SK-N-SH treated with all-trans-retinoic acid at 6 μM for 48 hours (cell line): ENCODE results near the gene DEDD2.

Experiments
- ATAC-seq: fragments of 200-7000 bp; cut with Tn5 transposase; 3 replicates; pipeline ENCODE4 v1.9.1; 2020; ENCODE audit warnings: mild to moderate bottlenecking, moderate library complexity
- ARNTL ChIP-seq: fragments of 450-650 bp; formaldehyde crosslinking; IDR thresholded peaks from 2 replicates; pipeline ENCODE4 v1.5.0; 2020; ENCODE audit warnings: low read depth, mild to moderate bottlenecking, moderate library complexity, borderline replicate concordance
- BACH2 ChIP-seq: fragments of 250-450 bp; sonication (Bioruptor Pico); IDR thresholded peaks from 2 replicates; pipeline ENCODE4 v1.9.0; 2021; ENCODE audit warnings: mild to moderate bottlenecking, borderline replicate concordance
- CSDC2 ChIP-seq: fragments of 250-450 bp; sonication (Bioruptor Pico); IDR thresholded peaks from 2 replicates; pipeline ENCODE4 v1.5.0; 2020; ENCODE audit warnings: mild to moderate bottlenecking, moderate library complexity
- ESRRG ChIP-seq: fragments of 250-450 bp; sonication (Bioruptor Pico); IDR thresholded peaks from 2 replicates; pipeline ENCODE4 v1.6.1; 2021; ENCODE audit warnings: mild to moderate bottlenecking
- ISL1 ChIP-seq: fragments of 250-450 bp; sonication (Bioruptor Pico); IDR thresholded peaks from 2 replicates; pipeline ENCODE4 v2.1.2; 2022; ENCODE audit warnings: mild to moderate bottlenecking, moderate library complexity
- OSR1 ChIP-seq: fragments of 250-450 bp; sonication (Bioruptor Pico); IDR thresholded peaks from 2 replicates; pipeline ENCODE4 v1.8.0; 2022; ENCODE audit warnings: moderate library complexity, mild to moderate bottlenecking, inconsistent platforms
- PPARA ChIP-seq: fragments of 250-450 bp; sonication (Bioruptor Pico); IDR thresholded peaks from 2 replicates; pipeline ENCODE4 v1.5.0; 2020; ENCODE audit warnings: mild to moderate bottlenecking, borderline replicate concordance
- RARB ChIP-seq: fragments of 250-450 bp; sonication (Bioruptor Pico); IDR thresholded peaks from 2 replicates; pipeline ENCODE4 v1.8.0; 2021; ENCODE audit warnings: mild to moderate bottlenecking, moderate library complexity
- SNAI2 ChIP-seq: fragments of 250-450 bp; sonication (Bioruptor Pico); IDR thresholded peaks from 2 replicates; pipeline ENCODE4 v1.5.0; 2020; ENCODE audit warnings: mild to moderate bottlenecking, moderate library complexity
- TCF4 ChIP-seq: fragments of 250-450 bp; sonication (Bioruptor Pico); IDR thresholded peaks from 2 replicates; pipeline ENCODE4 v1.8.0; 2021; ENCODE audit warnings: mild to moderate bottlenecking, moderate library complexity, borderline replicate concordance
- TOX ChIP-seq: fragments of 250-450 bp; sonication (Bioruptor Pico); IDR thresholded peaks from 2 replicates; pipeline ENCODE4 v1.8.0; 2021; ENCODE audit warnings: mild to moderate bottlenecking, moderate library complexity, borderline replicate concordance
- ZC3H10 ChIP-seq: fragments of 250-450 bp; sonication (Bioruptor Pico); IDR thresholded peaks from 2 replicates; pipeline ENCODE4 v1.5.1; 2021; ENCODE audit warnings: mild to moderate bottlenecking, moderate library complexity
- ZFP3 ChIP-seq: fragments of 250-450 bp; sonication (Bioruptor Pico); IDR thresholded peaks from 2 replicates; pipeline ENCODE4 v1.5.0; 2020; ENCODE audit warnings: mild to moderate bottlenecking, moderate library complexity
- ZNF565 ChIP-seq: fragments of 450-650 bp; formaldehyde crosslinking; conservative IDR thresholded peaks from 2 replicates; pipeline ENCODE4 v1.5.0; 2020; ENCODE audit warnings: low read depth, mild to moderate bottlenecking, moderate library complexity
- ZNF70 ChIP-seq: fragments of 450-650 bp; formaldehyde crosslinking; IDR thresholded peaks from 2 replicates; pipeline ENCODE4 v1.5.0; 2020; ENCODE audit warnings: mild to moderate bottlenecking, moderate library complexity
- ZNF8 ChIP-seq: fragments of 450-650 bp; formaldehyde crosslinking; IDR thresholded peaks from 2 replicates; pipeline ENCODE4 v1.5.0; 2020; ENCODE audit warnings: mild to moderate bottlenecking, moderate library complexity
- TF ChIP-seq, protein P1 (sequence below): fragments of 250-450 bp; sonication (Bioruptor Pico); IDR thresholded peaks from 2 replicates; pipeline ENCODE4 v1.8.0; 2020; ENCODE audit warnings: mild to moderate bottlenecking, moderate library complexity, borderline replicate concordance
- TF ChIP-seq, protein P2 (sequence below): fragments of 250-450 bp; sonication (Bioruptor Pico); IDR thresholded peaks from 2 replicates; pipeline ENCODE4 v1.5.1; 2020; ENCODE audit warnings: low read depth, mild to moderate bottlenecking, moderate library complexity
- TF ChIP-seq, protein P3 (sequence below): fragments of 250-450 bp; sonication (Bioruptor Pico); IDR thresholded peaks from 2 replicates; pipeline ENCODE4 v1.8.0; 2021; ENCODE audit warnings: low read depth, mild to moderate bottlenecking, moderate library complexity, borderline replicate concordance
- TF ChIP-seq, protein P4 (sequence below): fragments of 250-450 bp; sonication (Bioruptor Pico); IDR thresholded peaks from 2 replicates; pipeline ENCODE4 v1.5.1; 2021; ENCODE audit warnings: mild to moderate bottlenecking, moderate library complexity

DEDD2 gene

DNA sequence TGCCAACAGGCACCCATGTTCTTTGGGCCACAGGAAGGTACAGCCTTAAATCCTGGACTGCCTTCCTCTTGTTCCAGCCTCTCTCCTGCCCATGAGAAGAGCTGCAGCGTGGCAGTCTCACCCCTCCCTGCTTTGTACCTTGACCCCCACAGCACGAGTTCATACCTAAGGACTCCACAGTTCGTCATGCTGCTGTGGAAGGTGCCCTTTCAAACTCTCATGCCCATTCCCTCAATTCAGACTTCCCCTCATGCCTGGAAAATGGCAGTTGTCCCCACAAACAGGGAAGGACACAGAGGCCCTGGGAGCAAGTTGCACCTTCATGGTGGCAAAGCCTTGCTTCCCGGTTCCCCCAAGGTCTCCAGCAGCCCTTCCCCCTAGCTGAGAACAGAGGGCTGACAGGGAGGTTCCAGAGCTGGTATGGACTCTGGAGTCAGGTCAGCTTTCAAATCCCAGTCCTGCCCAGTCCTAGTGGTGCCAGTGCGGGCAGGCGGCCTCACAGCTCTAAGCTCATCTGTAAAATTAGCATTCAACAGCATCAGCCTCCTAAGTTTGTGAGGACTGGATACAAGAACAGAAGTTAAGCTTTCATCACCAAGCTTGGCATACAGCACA is 16.3 kb upstream of the DEDD2 start:
- no peak for ATAC-seq
- TF ChIP-seq BACH2 (no peak), ISL1 (CRISPR knock-in tag) (no peak), ZNF565 (CRISPR knock-in tag) (no peak), TCF4 (no peak), ZFP3 (CRISPR knock-in tag) (no peak), ZC3H10 (CRISPR knock-in tag) (no peak)
- TF ChIP-seq, protein P1, sequence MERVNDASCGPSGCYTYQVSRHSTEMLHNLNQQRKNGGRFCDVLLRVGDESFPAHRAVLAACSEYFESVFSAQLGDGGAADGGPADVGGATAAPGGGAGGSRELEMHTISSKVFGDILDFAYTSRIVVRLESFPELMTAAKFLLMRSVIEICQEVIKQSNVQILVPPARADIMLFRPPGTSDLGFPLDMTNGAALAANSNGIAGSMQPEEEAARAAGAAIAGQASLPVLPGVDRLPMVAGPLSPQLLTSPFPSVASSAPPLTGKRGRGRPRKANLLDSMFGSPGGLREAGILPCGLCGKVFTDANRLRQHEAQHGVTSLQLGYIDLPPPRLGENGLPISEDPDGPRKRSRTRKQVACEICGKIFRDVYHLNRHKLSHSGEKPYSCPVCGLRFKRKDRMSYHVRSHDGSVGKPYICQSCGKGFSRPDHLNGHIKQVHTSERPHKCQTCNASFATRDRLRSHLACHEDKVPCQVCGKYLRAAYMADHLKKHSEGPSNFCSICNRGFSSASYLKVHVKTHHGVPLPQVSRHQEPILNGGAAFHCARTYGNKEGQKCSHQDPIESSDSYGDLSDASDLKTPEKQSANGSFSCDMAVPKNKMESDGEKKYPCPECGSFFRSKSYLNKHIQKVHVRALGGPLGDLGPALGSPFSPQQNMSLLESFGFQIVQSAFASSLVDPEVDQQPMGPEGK (CRISPR knock-in tag), result no peak
- TF ChIP-seq, protein P2, sequence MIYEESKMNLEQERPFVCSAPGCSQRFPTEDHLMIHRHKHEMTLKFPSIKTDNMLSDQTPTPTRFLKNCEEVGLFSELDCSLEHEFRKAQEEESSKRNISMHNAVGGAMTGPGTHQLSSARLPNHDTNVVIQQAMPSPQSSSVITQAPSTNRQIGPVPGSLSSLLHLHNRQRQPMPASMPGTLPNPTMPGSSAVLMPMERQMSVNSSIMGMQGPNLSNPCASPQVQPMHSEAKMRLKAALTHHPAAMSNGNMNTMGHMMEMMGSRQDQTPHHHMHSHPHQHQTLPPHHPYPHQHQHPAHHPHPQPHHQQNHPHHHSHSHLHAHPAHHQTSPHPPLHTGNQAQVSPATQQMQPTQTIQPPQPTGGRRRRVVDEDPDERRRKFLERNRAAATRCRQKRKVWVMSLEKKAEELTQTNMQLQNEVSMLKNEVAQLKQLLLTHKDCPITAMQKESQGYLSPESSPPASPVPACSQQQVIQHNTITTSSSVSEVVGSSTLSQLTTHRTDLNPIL (CRISPR knock-in tag), result no peak
- TF ChIP-seq, protein P3, sequence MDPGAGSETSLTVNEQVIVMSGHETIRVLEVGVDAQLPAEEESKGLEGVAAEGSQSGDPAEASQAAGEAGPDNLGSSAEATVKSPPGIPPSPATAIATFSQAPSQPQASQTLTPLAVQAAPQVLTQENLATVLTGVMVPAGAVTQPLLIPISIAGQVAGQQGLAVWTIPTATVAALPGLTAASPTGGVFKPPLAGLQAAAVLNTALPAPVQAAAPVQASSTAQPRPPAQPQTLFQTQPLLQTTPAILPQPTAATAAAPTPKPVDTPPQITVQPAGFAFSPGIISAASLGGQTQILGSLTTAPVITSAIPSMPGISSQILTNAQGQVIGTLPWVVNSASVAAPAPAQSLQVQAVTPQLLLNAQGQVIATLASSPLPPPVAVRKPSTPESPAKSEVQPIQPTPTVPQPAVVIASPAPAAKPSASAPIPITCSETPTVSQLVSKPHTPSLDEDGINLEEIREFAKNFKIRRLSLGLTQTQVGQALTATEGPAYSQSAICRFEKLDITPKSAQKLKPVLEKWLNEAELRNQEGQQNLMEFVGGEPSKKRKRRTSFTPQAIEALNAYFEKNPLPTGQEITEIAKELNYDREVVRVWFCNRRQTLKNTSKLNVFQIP (CRISPR knock-in tag), result no peak

DNA sequence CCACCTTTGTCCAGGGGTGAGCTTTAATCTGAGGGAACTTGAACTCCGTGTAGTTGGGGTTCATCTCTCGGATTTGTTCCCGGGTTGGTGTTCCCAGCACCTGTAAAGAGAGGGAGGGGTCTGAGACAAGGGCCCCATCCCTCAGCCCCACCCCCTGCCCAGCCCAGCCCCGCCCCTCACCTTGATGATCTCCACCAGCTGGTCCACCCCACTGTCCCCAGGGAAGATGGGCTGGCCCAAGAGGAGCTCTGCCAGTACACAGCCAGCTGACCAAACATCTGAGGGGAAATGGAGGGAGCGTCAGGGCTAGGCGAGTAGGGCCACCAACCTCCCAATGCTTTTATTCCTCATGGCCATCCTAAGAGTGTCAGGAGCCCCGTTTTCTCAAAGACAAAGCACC is 15.6 kb upstream of the DEDD2 start:
- no peak for TF ChIP-seq OSR1
- TF ChIP-seq, protein P4, sequence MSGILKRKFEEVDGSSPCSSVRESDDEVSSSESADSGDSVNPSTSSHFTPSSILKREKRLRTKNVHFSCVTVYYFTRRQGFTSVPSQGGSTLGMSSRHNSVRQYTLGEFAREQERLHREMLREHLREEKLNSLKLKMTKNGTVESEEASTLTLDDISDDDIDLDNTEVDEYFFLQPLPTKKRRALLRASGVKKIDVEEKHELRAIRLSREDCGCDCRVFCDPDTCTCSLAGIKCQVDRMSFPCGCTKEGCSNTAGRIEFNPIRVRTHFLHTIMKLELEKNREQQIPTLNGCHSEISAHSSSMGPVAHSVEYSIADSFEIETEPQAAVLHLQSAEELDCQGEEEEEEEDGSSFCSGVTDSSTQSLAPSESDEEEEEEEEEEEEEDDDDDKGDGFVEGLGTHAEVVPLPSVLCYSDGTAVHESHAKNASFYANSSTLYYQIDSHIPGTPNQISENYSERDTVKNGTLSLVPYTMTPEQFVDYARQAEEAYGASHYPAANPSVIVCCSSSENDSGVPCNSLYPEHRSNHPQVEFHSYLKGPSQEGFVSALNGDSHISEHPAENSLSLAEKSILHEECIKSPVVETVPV (CRISPR knock-in tag), result no peak
- no peak for TF ChIP-seq RARB (CRISPR knock-in tag)
- TF ChIP-seq ZNF8 (CRISPR knock-in tag), result no peak
- no peak for ATAC-seq

DNA sequence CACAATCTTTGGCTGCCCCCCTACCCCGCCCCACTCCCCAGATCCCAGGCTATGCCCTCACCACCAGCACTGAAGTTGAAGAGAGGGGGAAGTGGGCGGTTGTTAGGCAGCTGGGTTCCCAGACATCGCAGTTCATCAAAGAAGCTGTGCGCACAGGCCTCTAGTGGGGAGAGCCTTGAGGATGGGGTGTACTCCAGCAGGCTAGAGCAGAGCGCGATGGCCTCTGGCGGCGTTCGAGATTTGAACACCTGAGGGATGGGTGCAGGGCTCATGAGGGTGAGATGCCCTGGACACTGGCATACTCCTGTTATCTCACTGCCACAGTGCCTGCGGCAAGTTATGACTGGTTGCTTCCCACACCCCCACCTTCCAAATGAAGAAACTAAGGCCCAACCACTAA is 15.0 kb upstream of the DEDD2 start:
- ATAC-seq, result no peak

More for the DNA sequence above, 15.0 kb upstream of the DEDD2 start:
- no peak for TF ChIP-seq RARB (CRISPR knock-in tag)
- no peak for TF ChIP-seq ZC3H10 (CRISPR knock-in tag)
- no peak for TF ChIP-seq CSDC2 (CRISPR knock-in tag)
- TF ChIP-seq, protein P1 (CRISPR knock-in tag), result no peak
- TF ChIP-seq TOX (CRISPR knock-in tag), result no peak
- TF ChIP-seq, protein P4 (CRISPR knock-in tag), result no peak
- no peak for TF ChIP-seq SNAI2 (CRISPR knock-in tag)
- TF ChIP-seq, protein P3 (CRISPR knock-in tag), result no peak
- TF ChIP-seq PPARA, result no peak
- TF ChIP-seq ZNF8 (CRISPR knock-in tag), result no peak
- TF ChIP-seq ARNTL (CRISPR knock-in tag), result no peak
- TF ChIP-seq ESRRG (CRISPR knock-in tag), result no peak
- TF ChIP-seq TCF4, result no peak
- no peak for TF ChIP-seq ZFP3 (CRISPR knock-in tag)
- TF ChIP-seq ZNF70 (CRISPR knock-in tag), result no peak
- TF ChIP-seq ZNF565 (CRISPR knock-in tag), result no peak
- TF ChIP-seq BACH2, result no peak
- no peak for TF ChIP-seq OSR1
